HepG2 (cell line): ENCODE results near the gene ZBTB7B. TPM values are rescaled to one million over a fixed set of nuclear protein-coding genes. Genes with fewer than 3 reads are reported as not detected.

ENCODE experiments used
- ARID3A ChIP-seq: IDR thresholded peaks from 2 replicates; pipeline ENCODE4 v1.6.1; 2012; ENCODE audit warnings: low read depth, low read length, improper control_type of control experiment
- ATF5 ChIP-seq: sonication (generic); formaldehyde crosslinking; IDR thresholded peaks from 2 replicates; pipeline ENCODE4 v1.4.0; 2020; ENCODE audit warnings: mild to moderate bottlenecking, low read depth, missing genetic modification reagents
- ATF6 ChIP-seq: sonication (generic); formaldehyde crosslinking; conservative IDR thresholded peaks from 2 replicates; pipeline ENCODE4 v1.4.0; 2020; ENCODE audit warnings: missing genetic modification reagents
- CBX1 ChIP-seq: IDR thresholded peaks from one replicate; pipeline ENCODE4 v1.6.1; 2016; ENCODE audit warnings: antibody characterized with exemption, low read depth
- CENPT ChIP-seq: sonication (generic); formaldehyde crosslinking; IDR thresholded peaks from 2 replicates; pipeline ENCODE4 v1.8.0; 2022; ENCODE audit warnings: low read depth, mild to moderate bottlenecking, moderate library complexity, missing genetic modification reagents
- EHMT2 ChIP-seq: fragments of 200-600 bp; sonication (generic); IDR thresholded peaks from 2 replicates; pipeline ENCODE4 v1.7.0; 2017; ENCODE audit warnings: antibody characterized with exemption, low read depth, low read length, borderline replicate concordance
- FOXJ3 ChIP-seq: sonication (generic); formaldehyde crosslinking; IDR thresholded peaks from 2 replicates; pipeline ENCODE4 v1.4.0; 2020; ENCODE audit warnings: missing genetic modification reagents, mild to moderate bottlenecking, borderline replicate concordance
- GFI1 ChIP-seq: sonication (generic); formaldehyde crosslinking; IDR thresholded peaks from 2 replicates; pipeline ENCODE4 v1.5.0; 2020; ENCODE audit warnings: missing genetic modification reagents, mild to moderate bottlenecking, borderline replicate concordance
- MIER2 ChIP-seq: IDR thresholded peaks from 2 replicates; pipeline ENCODE4 v1.6.1; 2016; ENCODE audit warnings: missing biosample characterization, missing genetic modification reagents
- NFIB ChIP-seq: sonication (generic); formaldehyde crosslinking; IDR thresholded peaks from 2 replicates; pipeline ENCODE4 v1.9.0; 2021; ENCODE audit warnings: missing genetic modification reagents, mild to moderate bottlenecking, borderline replicate concordance
- RCOR2 ChIP-seq: IDR thresholded peaks from 2 replicates; pipeline ENCODE4 v1.6.1; 2016; ENCODE audit warnings: missing biosample characterization, missing genetic modification reagents
- SRSF1 ChIP-seq: fragments of 200-400 bp; formaldehyde crosslinking; optimal IDR thresholded peaks from 2 replicates; pipeline ENCODE3; 2017; ENCODE audit warnings: mild to moderate bottlenecking, low read depth, low read length, moderate library complexity
- TBX3 ChIP-seq: fragments of 450-650 bp; IDR thresholded peaks from 2 replicates; pipeline ENCODE4 v1.6.1; 2017; ENCODE audit warnings: antibody characterized with exemption, mild to moderate bottlenecking, inconsistent platforms, borderline replicate concordance
- TFDP2 ChIP-seq: sonication (generic); formaldehyde crosslinking; IDR thresholded peaks from 2 replicates; pipeline ENCODE4 v1.4.0; 2020; ENCODE audit warnings: missing genetic modification reagents
- ZBED4 ChIP-seq: sonication (generic); formaldehyde crosslinking; IDR thresholded peaks from 2 replicates; pipeline ENCODE4 v1.4.0; 2020; ENCODE audit warnings: missing genetic modification reagents, borderline replicate concordance
- ZNF589 ChIP-seq: sonication (generic); formaldehyde crosslinking; conservative IDR thresholded peaks from 2 replicates; pipeline ENCODE4 v1.8.0; 2022; ENCODE audit warnings: mild to moderate bottlenecking, moderate library complexity, missing genetic modification reagents
- ZNF615 ChIP-seq: sonication (generic); formaldehyde crosslinking; IDR thresholded peaks from 2 replicates; pipeline ENCODE4 v1.5.0; 2020; ENCODE audit warnings: mild to moderate bottlenecking, missing genetic modification reagents, borderline replicate concordance
- ZNF619 ChIP-seq: sonication (generic); formaldehyde crosslinking; IDR thresholded peaks from 2 replicates; pipeline ENCODE4 v1.4.0; 2020; ENCODE audit warnings: mild to moderate bottlenecking, missing genetic modification reagents
- ZNF768 ChIP-seq: sonication (generic); formaldehyde crosslinking; IDR thresholded peaks from 2 replicates; pipeline ENCODE4 v1.4.0; 2020; ENCODE audit warnings: missing genetic modification reagents
- polyA plus RNA-seq, 8 experiments: library from polyadenylated mRNA; depleted of rRNA in 3 of 8; stranded (reverse) in 7 of 8; unstranded in 1 of 8; fragments of >200 nt; fragmentation: Illumina TruSeq in 4 of 8; extraction: Trizol in 4 of 8; gene quantifications; 2 replicates each; pipeline versions ENCODE4 v1.2.1 to v1.2.3, GENCODE V29; 2011 to 2016; ENCODE audit warnings: low read depth in 4 of 8, missing spikeins in 1 of 8, mixed read lengths in 1 of 8; ENCODE audit not compliant: insufficient read depth in 1 of 8
- total RNA-seq, 5 experiments: library from RNA; depleted of rRNA; stranded (reverse); fragments of >200 nt; fragmentation: Illumina TruSeq; extraction: Trizol; gene quantifications; 2 replicates each; pipeline ENCODE4 v1.2.3, GENCODE V29; 2016; ENCODE audit warnings: low read depth in 1 of 5

Gene ZBTB7B
- total and polyA plus RNA-seq, 2 of the 13 experiments (the other 11 are each of a cell fraction or from before 2014, with no cell fraction given) = 15.5 to 17.5 TPM

GRCh38 chr1:155000726-155001424, 1.7 kb upstream of the ZBTB7B start (continued):
- TF ChIP-seq ATF6 (CRISPR knock-in tag) (no peak), MIER2 (CRISPR knock-in tag) (no peak; the same call in 1 of the 2 replicates), ATF5 (CRISPR knock-in tag) (peak; percentile 10; the same call in 1 of the 2 replicates), FOXJ3 (CRISPR knock-in tag) (peak; percentile 50; the same call in 1 of the 2 replicates), CENPT (CRISPR knock-in tag) (no peak), RCOR2 (no peak), EHMT2 (no peak), SRSF1 (peak; percentile 88), NFIB (CRISPR knock-in tag) (no peak), GFI1 (CRISPR knock-in tag) (peak; percentile 62; the same call in 1 of the 2 replicates), ZNF615 (no peak), ZNF619 (CRISPR knock-in tag) (no peak; the same call in none of the 2 replicates), ZNF589 (CRISPR knock-in tag) (peak; percentile 64; the same call in 1 of the 2 replicates), ZNF768 (0 out of 2 replicates have a peak, but pooled peaks have one; percentile 11), TBX3 (peak; percentile 80; the same call in 1 of the 2 replicates), TFDP2 (CRISPR knock-in tag) (peak; percentile 72), ZBED4 (CRISPR knock-in tag) (peak; percentile 100), ARID3A (peak; percentile 83), CBX1 (peak; percentile 33)
